T1000 (cell line): ENCODE measurements around the gene STIMATE.
A peak's percentile ranks its signal among the peaks of the same experiment; 100 is the strongest.

ENCODE experiments used
- DNase-seq: peaks from one replicate; lab custom pipeline; 2025; ENCODE audit warnings: mixed read lengths; lab: John Stamatoyannopoulos, UW

STIMATE gene

DNA sequence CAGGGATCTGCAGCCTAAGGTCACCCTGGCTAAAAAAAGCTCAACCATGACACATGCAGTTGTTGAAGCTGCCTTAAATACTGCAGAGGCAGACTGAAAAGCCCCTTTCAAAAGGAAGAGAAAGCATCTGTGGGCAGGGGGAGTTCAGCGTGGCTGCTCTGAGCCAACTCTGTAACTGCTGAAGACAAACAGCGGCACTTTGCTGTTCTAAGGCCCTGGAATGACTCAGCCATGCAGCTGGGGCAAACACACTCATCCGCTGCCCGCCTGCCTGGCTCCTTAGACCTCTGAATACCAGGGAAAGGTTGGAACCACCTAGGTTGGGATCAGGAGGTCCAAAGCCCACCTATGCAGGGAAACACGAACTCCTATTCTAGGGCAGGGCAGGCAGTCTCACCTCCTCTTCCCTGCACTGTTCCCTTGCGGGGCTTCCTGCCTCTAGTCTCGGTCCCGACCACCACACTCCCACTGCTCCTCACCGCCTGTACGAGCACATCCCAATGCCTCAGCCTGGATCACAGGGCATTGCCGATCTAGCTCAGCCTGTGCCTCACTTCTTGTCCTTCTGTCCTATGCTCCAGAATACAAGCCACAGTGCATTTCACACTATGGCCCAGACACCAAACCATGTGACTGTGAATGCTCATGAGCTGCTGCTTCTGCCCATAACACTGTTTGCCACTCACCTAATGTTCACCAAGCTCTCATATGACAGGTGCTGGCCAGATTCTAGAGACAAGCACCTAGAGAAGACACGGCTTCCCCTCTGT is 56.0 kb downstream of the STIMATE start:
- no peak for DNase-seq

DNA sequence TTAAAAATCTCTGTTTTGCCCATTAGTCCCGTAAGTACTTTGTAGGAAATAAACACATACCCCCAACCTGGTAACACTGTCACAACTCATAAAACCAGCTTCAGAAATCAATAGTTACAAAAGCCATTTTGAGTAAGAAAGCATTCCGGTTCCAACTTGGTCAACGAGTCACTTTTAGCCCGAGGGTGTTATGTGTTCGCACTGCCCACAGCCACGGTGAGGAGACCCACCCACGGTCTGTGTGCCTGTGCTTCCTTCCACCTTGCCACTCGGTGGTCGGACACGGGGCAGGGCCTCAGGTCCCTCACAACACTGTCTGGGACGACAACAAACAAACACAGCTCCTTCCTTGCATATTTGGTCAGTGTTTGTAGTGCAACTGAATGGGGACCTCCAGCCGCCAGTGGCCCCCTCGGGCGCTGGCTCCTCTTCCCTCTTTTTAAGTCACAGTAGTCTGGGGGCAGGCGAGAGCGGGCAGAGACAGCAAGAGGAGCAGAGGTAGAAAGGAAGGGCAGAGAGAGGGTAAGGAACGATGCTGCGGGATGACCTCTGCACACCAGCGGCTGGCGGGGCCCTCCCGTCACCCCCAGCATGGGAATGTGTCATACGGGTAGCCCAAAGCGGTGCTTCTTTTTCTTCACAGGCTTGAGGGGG is 57.3 kb downstream of the STIMATE start:
- DNase-seq, result no peak

DNA sequence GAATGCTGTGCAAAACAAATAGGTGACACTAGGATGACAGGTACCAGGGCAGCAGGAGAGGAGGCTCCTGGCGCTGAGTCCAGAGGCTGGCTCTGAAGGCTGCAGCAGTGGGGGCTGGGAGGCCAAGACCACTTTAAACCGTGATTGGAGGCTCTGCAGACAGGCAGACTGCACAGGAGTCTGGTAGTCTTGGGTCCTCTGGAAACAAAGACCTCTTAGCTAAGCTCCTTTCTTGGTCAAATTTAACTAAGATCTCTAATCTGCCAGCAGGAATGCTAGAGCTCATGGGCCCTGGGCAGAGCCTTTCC is 58.1 kb downstream of the STIMATE start:
- no peak for DNase-seq

- no peak for DNase-seq
Observed at GRCh38 chr3:52838561-52839267, 58.6 kb downstream of the STIMATE start.

DNA sequence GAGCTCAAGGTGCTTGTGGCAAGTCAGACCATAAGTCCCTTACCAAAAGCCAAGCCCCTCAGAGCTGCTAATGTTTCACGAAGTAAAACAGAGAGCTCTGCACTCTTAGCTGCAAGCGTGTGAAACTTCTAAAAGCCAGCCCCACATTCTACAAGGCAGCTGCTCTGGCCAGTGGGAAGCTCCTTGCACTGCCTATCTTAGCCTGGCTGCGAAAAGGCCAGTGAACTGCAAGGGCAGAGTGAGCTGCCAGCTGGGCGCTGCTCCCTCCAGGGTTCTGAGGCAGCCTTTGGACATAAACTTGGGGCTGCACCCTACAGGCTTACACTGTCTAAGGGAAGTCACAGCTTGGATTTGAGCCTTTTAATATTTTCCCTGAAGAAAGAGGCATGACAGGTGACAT is 60.4 kb downstream of the STIMATE start:
- no peak for DNase-seq

DNA sequence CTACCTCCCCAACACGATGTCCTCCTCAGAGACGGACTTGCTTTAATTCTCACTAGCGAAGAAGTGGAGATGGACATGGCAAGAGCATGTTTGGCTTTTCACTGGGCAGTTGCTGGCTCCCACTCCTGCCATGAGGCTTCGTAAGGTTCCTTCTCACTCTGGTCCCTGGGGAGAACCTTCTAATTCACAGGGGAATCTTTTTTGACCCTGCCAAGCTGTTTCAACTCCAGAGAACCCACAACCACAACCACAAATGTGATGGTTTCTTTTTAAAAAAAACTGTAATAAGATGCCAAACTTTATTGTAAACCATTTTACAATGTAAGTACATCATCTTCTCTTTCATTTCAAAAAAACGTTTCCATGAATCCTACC is 60.9 kb downstream of the STIMATE start:
- no peak for DNase-seq

GRCh38 chr3:52835766-52836470 is 61.4 kb downstream of the STIMATE start:
- DNase-seq, result no peak

GRCh38 chr3:52834871-52835501 is 62.4 kb downstream of the STIMATE start, which contains the start of gene MUSTN1:
TSS of gene MUSTN1 (minus strand) at chr3:52835019. CDS start at chr3:52834948, 71 bp downstream.
- no peak for DNase-seq

DNA sequence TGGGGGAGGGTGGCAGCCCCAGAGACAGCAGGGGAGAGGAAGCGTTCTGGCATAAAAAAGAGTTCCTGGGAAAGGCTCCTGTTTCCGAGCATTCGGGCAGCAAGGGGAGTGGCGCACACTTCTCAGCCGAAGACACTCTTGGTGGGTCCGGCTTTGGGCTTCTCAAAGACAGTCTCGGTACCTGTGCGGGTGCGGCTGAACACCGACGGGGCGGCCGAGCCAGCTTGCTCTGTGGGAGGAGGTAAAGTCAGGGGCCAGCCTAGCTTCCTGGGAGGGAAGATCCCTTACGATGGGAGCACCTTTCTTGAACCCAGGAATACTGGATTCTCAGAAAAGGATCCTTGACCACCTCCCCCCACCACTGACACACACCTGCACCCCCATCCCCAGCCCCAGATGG is 64.1 kb downstream of the STIMATE start:
- no peak for DNase-seq

DNA sequence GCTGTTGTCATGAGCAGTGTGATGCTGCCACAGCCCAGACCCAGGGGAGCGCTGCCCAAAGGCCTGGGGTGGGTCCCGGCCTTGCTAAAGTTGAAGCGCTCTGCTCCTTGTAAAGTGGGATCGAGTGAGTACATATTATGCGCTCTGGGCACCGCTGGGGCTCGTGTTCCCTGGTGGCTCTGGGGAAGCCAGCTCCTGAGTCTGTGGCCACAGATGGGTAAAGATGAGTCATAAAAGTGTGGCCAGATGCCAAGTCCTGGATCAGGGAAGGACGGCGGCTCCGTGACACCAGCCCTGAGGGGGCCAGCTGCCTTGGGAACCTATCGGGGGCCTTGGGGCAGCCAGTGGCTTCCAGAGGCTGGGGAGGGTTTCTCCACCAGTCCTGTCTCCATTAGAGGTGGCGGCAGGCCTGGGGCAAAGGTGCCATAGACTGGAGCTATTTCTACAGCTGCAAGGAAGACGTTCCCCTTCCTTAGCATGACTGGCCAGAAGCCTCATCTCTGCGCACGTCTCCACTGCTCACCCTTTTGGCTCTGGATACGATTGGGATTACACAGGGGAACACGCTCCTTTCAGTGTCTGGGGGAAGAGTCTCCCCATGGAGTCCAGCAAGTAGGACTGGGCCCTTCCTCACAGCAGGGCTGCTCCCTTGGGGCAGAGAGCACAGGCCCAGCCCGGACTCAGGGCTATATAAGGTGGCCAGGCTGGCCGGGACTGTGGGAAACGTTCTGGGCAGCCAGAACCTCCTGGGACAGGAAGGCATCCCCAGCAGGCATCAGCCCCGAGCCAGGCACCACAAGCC is 65.6 kb downstream of the STIMATE start:
- peak; percentile 89 for DNase-seq

GRCh38 chr3:52830535-52831258 is 66.7 kb downstream of the STIMATE start, which contains the start of gene ITIH4:
TSS of gene ITIH4 (minus strand) at chr3:52830672. CDS start at chr3:52830642, 30 bp downstream.
- no peak for DNase-seq

DNA sequence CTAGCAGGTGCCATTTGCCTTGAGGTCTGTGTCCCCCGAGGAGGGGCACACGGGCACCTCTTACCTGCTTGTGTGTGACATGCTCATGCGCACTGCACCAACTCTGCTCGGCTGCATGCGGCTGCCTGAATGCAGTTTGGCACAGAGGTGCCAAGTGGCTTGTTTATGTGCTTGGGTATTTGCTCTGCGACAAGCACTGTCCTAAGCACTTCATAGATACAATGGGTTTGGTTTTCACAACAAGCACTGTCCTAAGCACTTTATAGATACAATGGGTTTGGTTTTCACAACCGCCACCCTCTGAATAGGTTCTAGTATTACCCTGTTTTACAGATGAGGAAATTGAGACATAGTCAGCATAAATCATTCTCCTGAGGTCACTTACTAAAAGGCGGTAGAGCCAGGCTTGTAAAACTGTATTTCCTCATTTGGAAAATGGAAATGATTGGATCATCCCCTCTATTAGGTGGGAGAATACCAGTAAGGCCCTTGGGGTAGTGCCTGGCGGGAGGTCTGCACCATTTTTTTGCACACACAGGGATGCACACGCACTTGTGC is 67.4 kb downstream of the STIMATE start:
- DNase-seq, result no peak

DNA sequence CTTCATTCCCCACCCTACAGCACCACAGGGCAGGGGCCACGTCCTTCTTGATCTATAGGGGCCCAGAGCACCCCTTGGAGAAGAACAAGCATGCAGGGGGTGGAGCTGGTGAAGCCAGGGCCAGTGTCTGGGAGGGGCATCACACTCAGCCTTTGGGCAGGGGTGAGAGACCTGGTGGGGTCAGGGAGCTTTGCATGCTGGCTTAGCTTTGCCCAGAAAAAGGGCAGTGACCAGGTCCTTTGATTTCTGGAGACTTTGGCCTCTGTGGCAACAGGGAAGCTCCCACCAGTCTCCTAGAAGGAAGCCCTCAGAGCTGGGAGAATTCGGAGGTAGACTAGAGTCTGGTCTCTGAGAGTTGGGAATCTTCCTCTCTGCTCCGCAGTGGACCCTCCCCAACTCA is 67.9 kb downstream of the STIMATE start:
- no peak for DNase-seq

DNA sequence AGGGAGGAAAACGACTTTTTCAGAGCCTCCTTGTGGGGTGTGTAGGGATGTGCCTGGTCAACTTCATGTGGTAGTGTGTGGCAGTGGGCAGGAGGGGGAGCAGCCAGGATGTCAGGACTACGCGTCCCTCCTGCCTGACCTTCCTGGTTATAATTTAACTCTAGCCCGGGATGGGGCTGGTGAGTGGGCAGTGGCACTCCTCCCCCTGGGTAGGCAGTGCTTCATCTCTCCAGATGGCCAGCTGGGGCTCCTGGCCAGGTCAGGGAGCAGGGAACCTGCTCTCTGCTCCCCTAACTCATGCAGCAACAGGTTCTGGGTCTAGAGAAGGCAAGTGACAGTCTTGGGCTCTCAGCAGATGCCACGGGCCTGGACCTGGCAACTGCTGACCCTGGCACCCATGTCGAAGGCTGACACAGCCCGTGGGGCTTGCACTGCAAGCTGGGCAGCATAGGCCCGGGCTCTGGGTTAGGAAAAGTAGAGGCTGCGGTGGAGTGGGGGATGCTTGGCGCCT is 69.4 kb downstream of the STIMATE start:
- DNase-seq, result no peak

DNA sequence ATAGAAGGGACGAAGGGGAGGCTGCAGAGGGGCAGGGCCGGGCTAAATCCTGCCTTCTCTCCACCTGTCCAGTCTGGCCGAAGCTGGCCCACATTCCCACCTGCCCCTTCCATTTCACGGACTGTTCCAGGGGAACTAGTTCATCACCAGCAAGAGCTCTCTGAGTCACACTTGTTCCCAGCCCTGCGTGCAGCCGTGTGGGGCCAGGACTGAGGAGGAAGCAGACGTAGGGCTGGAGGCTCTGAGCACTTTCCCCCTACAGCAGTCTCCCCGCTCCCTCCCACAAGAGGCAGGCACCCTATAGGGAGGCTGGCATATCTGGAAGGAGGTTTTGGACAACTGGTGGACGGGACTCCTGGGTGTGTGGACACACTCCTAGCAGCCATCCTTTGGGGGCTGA is 69.9 kb downstream of the STIMATE start:
- no peak for DNase-seq

- DNase-seq, result no peak
Observed at GRCh38 chr3:52824037-52824436, 73.3 kb downstream of the STIMATE start.

DNA sequence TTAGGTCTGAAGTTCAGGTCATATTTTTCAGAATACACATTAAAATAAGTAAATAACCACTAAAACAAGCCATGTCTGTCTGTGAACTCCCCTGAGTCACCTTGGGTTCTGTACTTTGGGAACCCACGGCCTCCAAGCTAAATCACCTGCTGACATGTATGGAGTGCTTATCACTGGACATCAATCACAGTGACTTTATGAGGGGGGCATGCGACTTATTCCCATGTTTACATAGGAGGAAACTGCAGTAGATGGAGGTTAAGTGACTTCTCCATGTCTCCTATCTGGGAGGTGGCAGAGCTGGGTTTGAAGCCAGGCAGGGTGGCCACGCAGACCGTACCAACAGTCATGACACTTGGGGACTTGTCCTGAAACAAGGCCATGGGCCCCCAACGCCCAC is 75.0 kb downstream of the STIMATE start:
- DNase-seq, result no peak

DNA sequence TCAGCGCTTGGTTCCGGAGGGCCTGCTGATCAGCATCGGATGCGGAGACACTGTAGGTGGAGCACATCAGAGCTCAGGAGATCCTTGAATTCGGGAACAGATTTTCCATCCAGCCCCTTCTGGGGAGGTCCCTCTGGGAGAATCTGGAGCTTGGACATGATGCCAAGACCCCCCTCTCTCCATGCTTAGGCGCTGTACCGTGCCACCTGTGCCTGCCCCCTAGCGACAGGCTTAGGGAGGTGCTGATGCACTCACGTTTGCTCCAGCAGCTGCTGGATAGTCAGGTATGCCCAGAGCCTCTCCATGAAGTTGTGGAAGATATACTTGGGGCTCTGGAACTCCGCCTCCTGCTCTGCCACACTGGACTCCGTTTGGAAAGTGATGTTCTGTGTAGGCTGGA is 76.6 kb downstream of the STIMATE start:
- DNase-seq, result no peak

DNA sequence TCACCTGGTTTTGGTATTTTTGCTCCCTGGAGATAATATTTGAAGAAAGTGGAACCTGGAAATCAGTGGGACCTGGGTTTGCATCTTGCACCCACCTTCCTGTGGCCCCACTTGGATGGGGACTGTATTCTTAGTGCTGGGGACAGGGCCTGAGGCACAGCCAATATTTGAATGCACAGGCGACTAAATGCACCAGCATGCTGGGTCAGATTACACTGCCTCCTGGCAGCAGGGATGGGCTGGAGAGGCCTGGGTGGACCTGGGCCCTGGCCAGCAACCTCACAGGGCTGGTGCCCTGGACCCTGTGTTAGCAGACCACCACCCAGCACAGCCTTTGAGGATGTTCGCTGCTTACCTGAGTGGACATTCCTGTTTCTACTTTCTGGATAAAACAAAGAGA is 77.4 kb downstream of the STIMATE start:
- no peak for DNase-seq

- DNase-seq, result no peak
Observed at GRCh38 chr3:52817860-52818259, 79.5 kb downstream of the STIMATE start.
